MM.1S (cell line): Measurements from ENCODE around the gene C2CD3.
"Not testable (repeated sequence)": the region's sequence is repeated elsewhere in the genome, so short reads cannot be mapped to it uniquely, and the experiment has no call there.

Experiments
- DNase-seq: peaks from one replicate; pipeline ENCODE4 v3.0.0-alpha.2; 2015
- H2AFZ ChIP-seq: fragments of 300-600 bp; sonication (generic); 2 replicates; pipeline ENCODE4 v1.6.0; 2016; ENCODE audit warnings: antibody characterized with exemption, low read length
- H3F3A ChIP-seq: fragments of 300-600 bp; sonication (generic); 2 replicates; pipeline ENCODE4 v1.6.1; 2016; ENCODE audit warnings: mild to moderate bottlenecking, antibody characterized with exemption, low read length, moderate library complexity, mixed read lengths; ENCODE audit not compliant: insufficient read depth
- H3K27ac ChIP-seq: fragments of 300-600 bp; sonication (generic); 2 replicates; pipeline ENCODE4 v1.5.1; 2016; ENCODE audit warnings: mild to moderate bottlenecking, low read length
- H3K27me3 ChIP-seq: fragments of 300-600 bp; sonication (generic); replicated peaks from 2 replicates; pipeline ENCODE4 v1.6.0; 2016; ENCODE audit warnings: low read length; ENCODE audit not compliant: insufficient read depth
- H3K36me3 ChIP-seq: fragments of 300-600 bp; sonication (generic); replicated peaks from 2 replicates; pipeline ENCODE4 v1.6.1; 2016; ENCODE audit warnings: mild to moderate bottlenecking, low read length, mixed read lengths; ENCODE audit not compliant: insufficient read depth
- H3K4me1 ChIP-seq: fragments of 300-600 bp; sonication (generic); 2 replicates; pipeline ENCODE4 v1.6.1; 2016; ENCODE audit warnings: low read length, mixed read lengths
- H3K4me2 ChIP-seq: fragments of 300-600 bp; sonication (generic); 2 replicates; pipeline ENCODE4 v1.6.0; 2016; ENCODE audit warnings: low read depth, low read length
- H3K4me3 ChIP-seq: fragments of 300-600 bp; sonication (generic); 2 replicates; pipeline ENCODE4 v1.5.1; 2016; ENCODE audit warnings: low read length, mixed read lengths
- H3K79me2 ChIP-seq: fragments of 300-600 bp; sonication (generic); 2 replicates; pipeline ENCODE4 v1.6.1; 2016; ENCODE audit warnings: mixed run types, low read length, mixed read lengths
- H3K9ac ChIP-seq: fragments of 300-600 bp; sonication (generic); 2 replicates; pipeline ENCODE4 v1.6.1; 2016; ENCODE audit warnings: low read length, mixed read lengths
- H3K9me2 ChIP-seq: fragments of 300-600 bp; sonication (generic); replicated peaks from 2 replicates; pipeline ENCODE4 v1.6.1; 2016; ENCODE audit warnings: mild to moderate bottlenecking, low read length, mixed read lengths; ENCODE audit not compliant: insufficient read depth
- H3K9me3 ChIP-seq: fragments of 300-600 bp; sonication (generic); replicated peaks from 2 replicates; pipeline ENCODE4 v1.6.1; 2016; ENCODE audit warnings: mild to moderate bottlenecking, low read length, mixed read lengths; ENCODE audit not compliant: insufficient read depth
- H4K20me1 ChIP-seq: fragments of 300-600 bp; sonication (generic); 2 replicates; pipeline ENCODE4 v1.6.1; 2016; ENCODE audit warnings: mild to moderate bottlenecking, low read length, moderate library complexity, mixed read lengths; ENCODE audit not compliant: insufficient read depth
- CTCF ChIP-seq: fragments of 300-600 bp; sonication (generic); IDR thresholded peaks from 2 replicates; pipeline ENCODE4 v1.5.1; 2016; ENCODE audit warnings: antibody characterized with exemption, low read length, mixed read lengths
- EZH2 ChIP-seq: fragments of 300-600 bp; sonication (generic); optimal IDR thresholded peaks from 2 replicates; pipeline ENCODE3; 2017; ENCODE audit warnings: low read depth, mild to moderate bottlenecking, antibody characterized with exemption, low read length, mixed read lengths
- EZH2phosphoT487 ChIP-seq: fragments of 300-600 bp; sonication (generic); IDR thresholded peaks from 2 replicates; pipeline ENCODE4 v1.6.1; 2018; ENCODE audit warnings: antibody characterized with exemption, low read length

The C2CD3 gene

GRCh38 chr11:74069146-74070046 is 101.4 kb downstream of the C2CD3 start:
- Histone ChIP-seq H3K36me3 (no peaks in the 10 kb centered on the region; the same call in 1 of the 2 replicates), H2AFZ (no peak overlapping the region), H3K9me3 (no peaks in the 10 kb centered on the region), H3K27ac (no peak overlapping the region), H3K4me3 (no peak overlapping the region), H3K27me3 (no peaks in the 10 kb centered on the region), H3K4me2 (no peak overlapping the region), H3K4me1 (no peaks in the 10 kb centered on the region), H3F3A (no peaks in the 10 kb centered on the region), H3K9ac (no peak overlapping the region), H3K79me2 (no peaks in the 10 kb centered on the region), H3K9me2 (no peaks in the 10 kb centered on the region), H4K20me1 (no peaks in the 10 kb centered on the region)
- no peak for DNase-seq
- TF ChIP-seq CTCF: no peak
- TF ChIP-seq EZH2: no peak
- no peak for TF ChIP-seq EZH2phosphoT487

- DNase-seq, H2AFZ ChIP-seq, H3K9me2 ChIP-seq, H3K4me3 ChIP-seq, H3K79me2 ChIP-seq, H3K27ac ChIP-seq, H3K4me1 ChIP-seq, H3F3A ChIP-seq, H3K27me3 ChIP-seq, H3K9ac ChIP-seq, H4K20me1 ChIP-seq, H3K9me3 ChIP-seq, H3K4me2 ChIP-seq, H3K36me3 ChIP-seq: not testable (repeated sequence)
Measured at GRCh38 chr11:74066663-74067062, 104.1 kb downstream of the C2CD3 start.

- H3F3A ChIP-seq, H3K27ac ChIP-seq, H3K4me1 ChIP-seq, H2AFZ ChIP-seq, H3K27me3 ChIP-seq, H4K20me1 ChIP-seq, H3K79me2 ChIP-seq, DNase-seq, H3K4me3 ChIP-seq, H3K9ac ChIP-seq, H3K36me3 ChIP-seq, H3K4me2 ChIP-seq, H3K9me2 ChIP-seq, H3K9me3 ChIP-seq: not testable (repeated sequence)
Measured at GRCh38 chr11:74065534-74065933, 105.3 kb downstream of the C2CD3 start.

- H3K79me2 ChIP-seq, H3K9ac ChIP-seq, H3K9me2 ChIP-seq, H3K27me3 ChIP-seq, DNase-seq, H4K20me1 ChIP-seq, H3K27ac ChIP-seq, H3K4me1 ChIP-seq, H3K4me2 ChIP-seq, H2AFZ ChIP-seq, H3K4me3 ChIP-seq, H3K9me3 ChIP-seq, H3K36me3 ChIP-seq, H3F3A ChIP-seq: not testable (repeated sequence)
Measured at GRCh38 chr11:74063628-74064027, 107.2 kb downstream of the C2CD3 start.

- H2AFZ ChIP-seq, H4K20me1 ChIP-seq, H3K36me3 ChIP-seq, H3K9me2 ChIP-seq, H3K4me3 ChIP-seq, H3K27me3 ChIP-seq, H3F3A ChIP-seq, H3K27ac ChIP-seq, H3K79me2 ChIP-seq, H3K4me2 ChIP-seq, H3K9ac ChIP-seq, H3K9me3 ChIP-seq, DNase-seq, H3K4me1 ChIP-seq: not testable (repeated sequence)
Measured at GRCh38 chr11:74061599-74061998, 109.2 kb downstream of the C2CD3 start.
